Measurements from ENCODE around the gene PACRG.

The PACRG gene

DNA sequence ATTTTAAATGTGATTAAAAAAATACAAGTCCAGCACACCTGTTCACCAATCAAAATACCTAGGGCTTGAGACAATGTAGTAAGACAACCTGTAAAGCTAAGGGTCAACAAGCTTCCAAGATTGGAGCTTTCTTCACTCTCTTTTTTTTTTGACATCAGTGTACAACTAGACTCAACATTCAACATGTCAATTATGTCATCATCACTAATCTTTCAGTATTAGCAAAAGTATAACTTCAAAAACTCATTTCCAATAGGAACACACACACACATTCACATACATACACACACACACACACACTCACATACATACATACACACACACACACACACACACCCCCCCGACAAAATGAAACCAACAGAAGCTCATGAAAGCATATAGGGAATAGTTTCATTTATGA lies 26.2 kb upstream of the PACRG start:
- TF ChIP-seq, protein P1, sequence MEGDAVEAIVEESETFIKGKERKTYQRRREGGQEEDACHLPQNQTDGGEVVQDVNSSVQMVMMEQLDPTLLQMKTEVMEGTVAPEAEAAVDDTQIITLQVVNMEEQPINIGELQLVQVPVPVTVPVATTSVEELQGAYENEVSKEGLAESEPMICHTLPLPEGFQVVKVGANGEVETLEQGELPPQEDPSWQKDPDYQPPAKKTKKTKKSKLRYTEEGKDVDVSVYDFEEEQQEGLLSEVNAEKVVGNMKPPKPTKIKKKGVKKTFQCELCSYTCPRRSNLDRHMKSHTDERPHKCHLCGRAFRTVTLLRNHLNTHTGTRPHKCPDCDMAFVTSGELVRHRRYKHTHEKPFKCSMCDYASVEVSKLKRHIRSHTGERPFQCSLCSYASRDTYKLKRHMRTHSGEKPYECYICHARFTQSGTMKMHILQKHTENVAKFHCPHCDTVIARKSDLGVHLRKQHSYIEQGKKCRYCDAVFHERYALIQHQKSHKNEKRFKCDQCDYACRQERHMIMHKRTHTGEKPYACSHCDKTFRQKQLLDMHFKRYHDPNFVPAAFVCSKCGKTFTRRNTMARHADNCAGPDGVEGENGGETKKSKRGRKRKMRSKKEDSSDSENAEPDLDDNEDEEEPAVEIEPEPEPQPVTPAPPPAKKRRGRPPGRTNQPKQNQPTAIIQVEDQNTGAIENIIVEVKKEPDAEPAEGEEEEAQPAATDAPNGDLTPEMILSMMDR (IDR thresholded peaks at IDR 0.05) = no peak

DNA sequence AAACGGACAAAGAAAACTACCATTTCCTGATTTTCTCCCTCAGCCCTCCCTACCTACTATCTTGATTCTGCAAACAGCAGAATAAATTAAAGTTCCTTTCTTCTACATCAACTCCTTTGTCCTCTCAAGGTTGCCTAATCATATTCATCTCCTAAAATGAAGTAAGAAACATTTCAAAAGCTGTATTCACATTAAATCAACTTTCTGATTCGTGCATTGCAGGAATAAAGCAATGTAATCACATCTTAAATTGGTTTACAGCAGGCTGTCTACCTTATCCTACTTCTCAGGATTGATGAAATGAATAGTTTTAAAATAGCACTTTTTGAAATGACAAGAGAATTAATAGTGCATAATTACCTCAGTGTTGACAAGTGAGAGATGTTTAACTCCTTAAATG lies 25.3 kb upstream of the PACRG start:
- TF ChIP-seq, protein P1 (IDR thresholded peaks at IDR 0.05) = no peak

- TF ChIP-seq, protein P1 (IDR thresholded peaks at IDR 0.05) = no peak
Observed at GRCh38 chr6:162704001-162704400, 23.8 kb upstream of the PACRG start.

- TF ChIP-seq, protein P1 (IDR thresholded peaks at IDR 0.05) = no peak
Observed at GRCh38 chr6:162705736-162706135, 22.0 kb upstream of the PACRG start.

- TF ChIP-seq, protein P1 (IDR thresholded peaks at IDR 0.05) = no peak
Observed at GRCh38 chr6:162706232-162706631, 21.5 kb upstream of the PACRG start.

GRCh38 chr6:162708971-162709370 lies 18.8 kb upstream of the PACRG start:
- TF ChIP-seq, protein P1 (IDR thresholded peaks at IDR 0.05) = no peak

DNA sequence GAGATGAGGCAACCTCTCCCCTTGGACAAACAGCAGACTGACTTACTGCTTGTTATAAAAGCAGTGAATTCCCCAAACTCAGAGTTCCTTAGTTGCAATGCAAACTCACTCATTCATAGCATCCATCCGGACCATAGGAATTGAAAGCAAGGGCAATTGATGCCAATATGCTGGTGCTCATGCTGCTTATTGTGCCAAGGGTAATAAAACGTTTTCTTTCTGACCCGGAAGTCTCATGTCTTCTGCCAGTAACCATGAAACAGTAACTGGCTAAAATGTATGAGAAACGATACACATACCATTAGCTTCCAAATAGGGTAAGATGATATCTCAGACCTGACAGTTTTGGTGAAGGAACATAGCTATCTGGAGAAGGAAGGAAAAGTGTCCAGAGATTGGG lies 18.3 kb upstream of the PACRG start:
- TF ChIP-seq, protein P1 (IDR thresholded peaks at IDR 0.05) = no peak

- TF ChIP-seq, protein P1 (IDR thresholded peaks at IDR 0.05) = no peak
Observed at GRCh38 chr6:162710419-162710818, 17.4 kb upstream of the PACRG start.
